ENCODE data around the gene SHISAL2B.
"Not testable (repeated sequence)": the region's sequence is repeated elsewhere in the genome, so short reads cannot be mapped to it uniquely, and the experiment has no call there.

The SHISAL2B gene

DNA sequence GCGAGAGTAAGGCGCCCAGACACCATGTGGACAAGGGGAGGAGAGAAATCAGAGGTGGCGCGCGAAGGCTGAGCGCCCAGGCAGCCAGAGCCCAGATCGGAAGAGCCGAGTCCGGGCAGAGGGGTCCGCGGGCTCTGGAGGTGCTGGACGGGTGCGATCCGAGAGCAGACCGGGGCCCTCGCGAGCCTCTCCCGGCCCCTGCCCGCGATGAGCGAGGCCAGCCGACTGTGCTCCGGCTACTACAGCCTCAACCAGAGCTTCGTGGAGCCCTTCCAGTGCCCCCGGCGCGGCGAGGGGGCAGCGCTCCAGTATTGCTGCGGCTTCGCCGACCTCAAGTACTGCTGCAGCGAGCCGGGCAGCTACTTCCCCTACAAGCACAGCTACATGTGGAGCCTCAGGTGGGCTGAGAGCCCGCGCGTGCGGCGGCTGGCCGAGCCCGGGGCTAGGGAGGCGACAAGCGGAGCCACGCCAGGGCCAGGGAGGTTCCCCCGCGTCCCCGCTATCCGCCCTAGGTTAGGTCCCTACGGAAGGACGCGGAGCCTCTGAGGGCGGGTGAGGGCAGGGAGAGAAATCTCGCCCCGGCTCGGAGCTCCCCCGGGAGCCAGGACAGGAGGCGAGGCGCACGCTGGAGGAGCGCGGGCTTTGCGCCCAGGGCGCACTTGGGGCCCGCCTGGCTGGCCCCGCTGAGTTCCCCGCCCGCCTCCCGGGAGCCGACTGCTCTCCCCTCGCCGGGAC, at the start of gene SHISAL2B:
Gene SHISAL2B, plus strand, starts transcription at position 87 of the 735 bp plus-strand sequence. Its CDS starts 121 bp downstream, at position 208.
- DNase-seq = no peak

DNA sequence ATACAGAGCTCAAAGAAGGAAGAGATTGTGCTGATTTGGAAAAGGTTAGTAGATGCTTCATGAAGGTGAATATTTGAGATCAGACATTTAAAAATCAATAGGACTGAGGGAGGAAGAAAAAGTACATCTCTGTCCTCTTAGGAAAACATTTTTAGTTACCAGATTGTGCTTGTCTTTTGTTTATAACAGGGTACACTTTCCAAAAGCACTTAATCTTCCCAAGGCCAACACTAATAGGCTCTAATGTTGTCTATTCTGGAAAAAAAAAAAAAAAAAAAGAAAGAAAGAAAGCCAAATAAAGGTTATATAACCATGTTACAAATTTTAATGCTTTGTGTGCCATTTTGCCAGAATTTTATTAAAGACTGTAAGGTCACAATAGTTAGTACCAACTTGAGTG, 45.5 kb upstream of the SHISAL2B start:
- no peak for DNase-seq

DNA sequence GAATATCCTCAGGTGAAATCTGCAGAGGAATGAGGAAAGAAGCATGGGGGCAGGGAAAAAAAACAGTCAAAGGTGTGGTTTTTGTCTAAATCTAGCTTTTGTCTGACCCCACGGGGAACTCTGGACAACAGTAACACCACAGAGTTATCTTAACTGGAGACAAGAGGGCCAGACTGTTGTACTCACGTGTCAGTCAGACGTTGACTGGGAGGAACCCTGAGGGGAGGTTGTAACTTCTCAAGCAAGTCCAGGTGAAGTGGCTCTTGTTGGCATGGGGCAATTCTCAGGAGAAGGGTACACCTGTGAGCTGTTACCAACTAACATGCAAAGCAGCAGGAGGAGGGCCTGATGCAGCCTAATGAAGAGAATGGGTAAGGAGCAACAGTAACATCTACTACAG, 44.1 kb upstream of the SHISAL2B start:
- no peak for DNase-seq

DNA sequence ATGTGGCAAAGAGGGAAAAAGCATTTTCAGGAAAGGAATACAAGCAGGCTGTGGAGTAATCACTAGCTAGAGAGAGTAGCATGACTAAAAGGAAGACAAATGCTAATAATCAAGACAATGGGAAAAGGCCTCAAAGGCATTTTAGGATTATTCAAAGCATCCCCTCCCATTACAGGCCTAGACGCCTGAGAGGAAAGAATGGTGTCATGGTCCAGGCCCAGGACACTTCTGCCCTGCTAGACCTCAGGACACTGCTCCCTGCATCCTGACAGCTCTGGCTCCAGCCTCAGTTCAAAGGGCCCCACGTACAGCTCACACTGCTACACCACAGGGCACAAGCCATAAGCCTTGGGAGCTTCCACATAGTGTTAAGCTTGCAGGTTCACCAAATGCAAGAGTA, 40.8 kb upstream of the SHISAL2B start:
- DNase-seq = no peak

DNA sequence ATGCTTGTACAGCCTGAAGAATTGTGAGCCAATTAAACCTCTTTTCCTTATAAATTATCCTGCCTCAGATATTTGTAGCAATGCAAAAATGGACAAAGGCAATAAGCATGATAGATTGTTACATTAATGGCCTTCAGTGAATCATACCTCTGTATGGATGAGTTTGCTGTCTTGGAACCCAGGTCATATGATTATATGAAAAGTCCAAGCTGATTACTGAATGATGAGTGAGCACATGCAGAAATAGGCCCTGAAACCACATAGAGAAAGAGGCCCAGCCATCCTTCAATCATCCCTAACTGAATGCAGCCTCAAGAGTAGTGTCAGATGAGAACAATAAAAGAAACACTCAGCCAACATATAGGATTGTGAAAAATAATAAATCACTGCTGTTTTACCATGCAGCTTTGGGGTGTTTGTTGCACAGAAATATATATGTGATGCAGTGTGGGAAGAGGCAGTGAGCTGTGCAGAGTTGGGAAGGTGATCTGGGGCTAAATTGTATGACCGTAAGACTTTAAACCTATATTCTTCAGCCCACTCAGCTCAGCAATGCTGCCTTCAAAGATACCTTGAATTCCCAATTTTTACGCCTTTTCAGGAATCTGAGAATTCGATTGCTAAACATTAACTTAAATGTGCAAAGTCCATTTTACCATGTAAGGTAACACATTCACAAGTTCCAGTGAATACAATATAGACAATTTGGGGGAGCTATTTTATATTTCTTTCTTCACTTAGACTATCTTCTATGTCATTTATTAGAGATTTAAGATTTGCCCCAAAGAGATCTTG, 36.3 kb upstream of the SHISAL2B start:
- no peak for DNase-seq

DNA sequence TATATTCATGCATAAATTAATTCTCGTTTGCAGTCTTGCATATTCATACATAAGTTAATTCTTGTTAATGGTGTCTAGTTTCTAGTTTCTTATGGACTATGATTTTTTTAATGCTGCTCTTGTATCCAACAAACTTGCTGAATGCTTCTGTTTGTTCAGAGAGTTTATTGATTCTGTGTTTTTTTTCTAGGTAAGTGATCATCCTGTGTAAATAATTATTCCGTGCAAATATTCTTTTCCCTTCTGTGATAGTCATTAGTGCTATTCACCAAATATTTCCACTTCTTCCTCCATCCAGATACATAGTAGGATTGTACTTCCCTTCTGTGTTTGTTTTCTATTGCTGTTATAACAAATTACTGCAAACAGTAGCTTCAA, 35.8 kb upstream of the SHISAL2B start:
- no peak for DNase-seq

DNA sequence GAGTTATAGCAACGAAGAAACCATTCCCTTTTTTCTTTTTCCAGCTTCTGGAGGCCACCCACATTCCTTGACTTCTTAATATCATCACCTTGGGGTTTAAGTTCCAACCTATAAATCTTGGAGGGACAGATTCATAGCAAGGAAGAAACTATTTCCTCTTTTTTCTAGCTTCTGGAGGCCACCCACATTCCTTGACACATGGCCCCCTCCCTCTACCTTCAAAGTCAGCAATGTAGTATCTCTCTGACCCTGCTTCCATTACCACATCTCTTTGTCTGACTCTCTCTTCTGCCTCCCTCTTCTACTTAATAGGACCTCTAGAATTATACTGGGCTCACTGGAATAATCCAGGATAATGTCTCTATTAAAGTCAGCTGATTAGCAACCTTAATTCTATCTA, 34.7 kb upstream of the SHISAL2B start:
- DNase-seq = no peak

DNA sequence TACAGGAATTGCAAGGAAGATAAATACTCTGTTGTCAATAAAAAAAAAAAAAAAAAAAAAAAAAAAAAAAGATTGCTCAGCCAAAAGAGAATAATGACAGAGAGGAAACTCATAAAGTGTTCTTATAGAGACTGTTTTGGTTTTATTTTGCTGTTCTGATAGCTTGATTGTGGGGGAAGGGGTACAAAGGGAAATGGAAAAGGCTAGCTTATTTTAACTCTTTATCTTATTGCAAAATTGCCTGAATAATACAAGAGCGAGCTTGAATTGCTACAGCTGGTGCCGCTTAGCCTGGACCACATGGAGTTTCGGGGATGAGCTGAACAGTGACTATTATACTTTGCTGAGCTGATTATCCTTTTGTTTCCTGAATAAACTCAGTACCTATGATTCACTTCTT, 31.0 kb upstream of the SHISAL2B start:
- DNase-seq = no peak

DNA sequence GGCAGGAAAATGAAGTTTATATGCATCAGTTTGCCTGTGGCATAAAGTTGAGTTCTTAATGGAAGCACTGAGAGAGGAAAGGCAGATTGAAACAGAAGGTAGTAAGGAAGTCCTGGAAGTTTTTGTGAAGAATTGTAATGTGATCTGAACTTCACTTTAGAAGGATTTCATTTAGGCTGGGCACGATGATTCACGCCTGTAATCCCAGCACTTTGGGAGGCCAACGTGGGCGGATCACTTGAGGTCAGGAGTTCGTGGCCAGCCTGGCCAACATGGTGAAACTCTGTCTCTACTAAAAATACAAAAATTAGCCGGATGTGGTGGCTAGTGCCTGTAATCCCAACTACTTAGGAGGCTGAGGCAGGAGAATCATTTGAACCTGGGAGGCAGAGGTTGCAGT, 27.1 kb upstream of the SHISAL2B start:
- DNase-seq = not testable (repeated sequence)

DNA sequence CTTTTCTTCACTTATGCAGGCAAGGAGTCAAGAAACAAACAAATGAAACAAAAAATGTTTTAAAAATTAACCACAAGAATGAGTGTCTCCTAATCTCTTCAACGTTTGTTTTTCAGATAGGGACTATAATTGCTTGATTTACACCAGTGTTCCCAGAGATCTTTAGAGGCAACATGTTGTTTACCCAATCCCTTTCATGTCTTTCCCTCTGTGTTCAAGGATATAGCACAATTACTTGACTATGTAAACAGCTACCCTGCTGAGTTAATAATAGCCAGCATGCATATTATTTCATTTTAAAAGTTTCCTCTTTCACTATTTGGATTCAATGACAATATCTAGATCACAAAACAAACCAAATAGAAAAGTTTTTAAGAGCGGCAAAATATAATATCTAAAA, 25.1 kb upstream of the SHISAL2B start:
- DNase-seq = no peak

DNA sequence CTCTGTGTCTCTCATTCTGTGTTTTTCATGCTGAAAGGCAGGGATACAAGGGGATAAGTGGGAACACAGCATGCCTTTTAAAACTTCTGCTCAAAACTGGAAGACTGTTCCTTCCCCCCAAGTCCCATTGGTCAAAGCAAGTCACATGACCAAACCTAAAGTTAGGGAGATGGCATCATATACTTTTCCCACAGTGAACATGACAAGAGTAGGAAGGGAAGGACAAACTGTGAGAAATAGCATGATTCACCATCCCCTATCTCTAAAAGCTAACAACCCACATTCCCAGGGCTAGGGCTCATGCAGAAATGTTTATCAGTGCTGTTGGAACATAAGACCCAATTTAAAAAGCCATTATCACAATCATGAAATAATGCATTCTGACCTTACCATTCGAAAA, 24.2 kb upstream of the SHISAL2B start:
- DNase-seq = no peak

DNA sequence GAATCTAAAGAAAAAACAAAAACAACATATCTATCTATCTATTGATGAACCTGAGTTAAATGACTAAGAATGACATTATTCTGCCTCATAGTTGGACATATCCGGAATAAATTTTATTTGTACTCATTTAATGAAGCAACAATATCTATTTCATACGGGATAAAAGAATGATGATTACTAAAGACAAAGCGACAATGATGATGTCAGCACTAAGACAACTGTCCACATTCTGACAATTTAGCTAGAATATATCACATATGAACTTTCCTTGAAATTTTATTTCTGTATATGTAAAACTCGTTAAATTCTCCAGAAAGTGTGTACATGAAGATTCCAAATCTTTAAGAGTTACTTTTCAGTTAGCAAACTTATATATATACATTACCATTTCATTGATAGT, 23.2 kb upstream of the SHISAL2B start:
- no peak for DNase-seq

DNA sequence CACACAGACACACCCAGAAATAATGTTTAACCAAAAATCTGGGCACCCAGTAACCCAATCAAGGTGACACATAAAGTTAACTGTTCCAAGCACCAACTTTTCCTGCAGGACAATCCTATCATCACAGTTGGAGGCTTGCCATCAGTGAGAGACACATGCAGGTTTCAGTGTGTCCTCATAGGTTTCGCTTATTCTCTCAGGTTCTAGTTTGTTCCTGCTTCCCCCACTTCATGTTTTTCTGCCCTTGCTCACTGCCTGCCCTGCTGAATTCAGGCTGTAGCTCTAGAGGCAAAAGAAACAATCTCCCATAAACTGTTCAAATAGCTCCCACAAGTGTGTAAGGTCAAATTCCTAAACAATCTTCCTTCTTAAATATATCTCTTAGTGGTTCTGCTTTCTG, 20.0 kb upstream of the SHISAL2B start:
- DNase-seq = no peak

DNA sequence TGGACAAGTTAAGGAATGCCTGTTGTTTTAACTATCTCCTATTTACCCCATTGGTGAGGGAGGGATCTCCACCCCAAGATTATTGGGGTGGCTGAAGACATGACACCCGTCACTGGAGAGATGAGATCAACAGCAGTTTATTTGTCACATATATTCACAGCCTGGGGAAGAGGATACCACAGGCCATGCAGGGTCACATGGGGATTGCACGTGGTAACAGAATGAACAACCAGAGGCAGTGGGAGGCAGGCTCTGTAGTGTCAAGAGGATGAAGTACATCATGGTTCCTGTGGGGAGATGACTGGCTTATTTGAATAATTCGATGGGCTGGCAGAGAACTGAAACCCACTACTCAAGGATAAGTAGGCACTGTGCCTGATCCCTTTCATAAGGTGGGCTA, 18.6 kb upstream of the SHISAL2B start:
- DNase-seq = no peak

DNA sequence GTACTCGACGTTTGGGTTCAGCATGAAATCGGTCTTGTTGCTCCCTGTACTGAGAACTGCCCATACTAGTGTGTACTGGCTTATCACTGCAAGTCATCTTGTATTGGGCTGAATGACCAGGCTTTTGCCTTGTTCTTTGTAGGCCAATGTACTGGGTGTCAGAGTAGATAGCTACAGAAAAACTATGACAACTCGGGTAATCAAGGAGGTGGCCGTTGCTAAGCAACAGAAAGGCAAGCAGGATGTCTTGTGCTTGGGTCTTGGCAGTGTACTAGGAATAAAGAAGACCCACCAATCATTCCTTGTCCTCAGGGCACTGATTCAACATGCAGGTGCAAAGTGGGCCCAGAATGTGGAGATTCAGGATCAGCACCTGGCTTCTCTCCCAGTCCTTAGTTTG, 11.9 kb upstream of the SHISAL2B start:
- DNase-seq = no peak

DNA sequence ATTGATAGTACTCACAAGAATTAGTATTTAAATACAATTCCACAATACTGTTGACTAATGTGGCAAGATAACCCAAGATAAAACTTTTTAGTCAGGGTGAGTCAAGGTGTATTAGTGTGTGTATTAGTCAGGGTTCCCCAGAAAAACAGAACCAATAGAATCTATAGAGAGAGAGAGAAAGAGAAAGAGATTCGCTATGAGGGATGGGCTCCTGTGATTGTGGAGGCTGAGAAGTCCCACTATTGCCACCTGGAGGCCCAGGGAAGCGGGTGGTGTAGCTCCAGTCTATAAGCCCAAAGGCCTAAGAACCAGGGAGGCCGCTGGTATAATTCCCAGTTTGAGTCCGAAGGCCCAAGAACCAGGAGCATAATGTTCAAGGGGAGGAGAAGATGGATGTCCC, 10.0 kb upstream of the SHISAL2B start:
- no peak for DNase-seq

DNA sequence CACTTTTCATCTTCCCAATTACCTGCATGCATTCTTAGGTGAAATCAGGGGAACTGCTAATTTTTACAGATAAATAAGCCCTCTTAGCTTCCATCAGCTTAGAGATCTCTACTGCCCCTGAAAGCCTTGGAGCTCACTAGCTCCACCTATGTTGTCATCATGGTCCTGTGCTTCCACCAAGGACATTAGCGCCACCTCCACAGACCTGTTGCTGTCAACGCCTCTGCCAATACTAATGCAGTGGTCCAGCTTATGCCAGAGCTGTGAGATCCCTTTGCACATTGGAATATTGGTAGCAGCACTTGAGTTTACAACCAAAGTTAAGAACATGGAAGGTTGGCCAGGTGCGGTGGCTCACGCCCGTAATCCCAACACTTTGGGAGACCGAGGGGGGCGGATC, 7.7 kb upstream of the SHISAL2B start:
- DNase-seq = no peak

DNA sequence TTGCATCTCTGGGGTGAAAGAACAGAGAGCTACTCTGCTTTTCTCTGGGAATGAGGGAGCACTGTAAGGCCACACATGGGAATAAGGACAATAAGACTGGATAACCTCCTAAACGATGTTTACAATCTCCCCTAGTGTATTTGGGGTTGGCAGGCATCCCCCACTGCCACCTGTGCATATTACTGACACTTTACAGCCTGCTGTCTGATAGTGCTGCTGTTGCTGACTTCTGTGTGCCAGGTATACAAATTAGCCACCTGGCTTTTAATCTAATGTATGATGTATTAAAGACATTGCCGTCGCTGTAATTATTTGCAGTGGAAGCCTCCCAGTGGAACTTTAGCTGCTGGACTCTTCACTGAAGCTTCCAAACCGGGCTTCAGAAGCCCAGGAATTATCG, 4.4 kb upstream of the SHISAL2B start:
- no peak for DNase-seq

DNA sequence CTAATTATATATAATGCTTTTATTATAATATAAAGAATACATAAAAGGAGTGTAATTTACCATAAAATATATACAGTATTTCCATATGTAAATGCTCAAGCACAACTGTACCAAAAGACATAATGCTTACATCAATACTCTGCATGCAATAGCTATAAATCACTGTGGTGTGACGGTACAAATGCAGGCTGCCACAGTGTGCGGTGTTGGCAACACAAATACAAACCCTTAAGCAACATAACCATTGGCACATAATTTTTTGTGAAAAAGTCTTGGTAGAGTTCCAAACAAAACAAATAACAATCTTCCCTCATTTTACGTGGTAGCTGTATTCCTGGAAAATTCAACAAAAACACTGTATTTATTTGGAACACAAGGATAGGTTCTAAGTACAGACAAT, 1.9 kb upstream of the SHISAL2B start:
- DNase-seq = no peak

DNA sequence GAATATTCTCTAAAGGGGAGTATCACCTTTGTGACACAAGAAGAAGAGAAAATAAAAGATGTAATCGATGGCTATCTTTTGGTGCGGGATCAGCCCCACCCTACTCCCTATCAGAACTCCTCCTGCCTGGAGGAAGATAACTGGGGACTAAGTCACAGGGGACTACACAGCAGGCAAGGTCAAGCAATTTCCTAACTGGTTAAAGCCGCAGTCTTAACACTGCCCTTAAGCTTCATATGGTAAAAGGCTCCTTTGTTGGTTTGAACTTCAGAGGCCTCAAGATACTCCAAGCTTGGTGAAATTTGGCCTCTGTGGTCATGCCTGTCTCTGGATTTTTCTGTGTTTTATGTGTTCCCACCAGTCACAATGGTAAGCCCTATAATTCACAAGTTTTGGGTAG, 1.3 kb upstream of the SHISAL2B start:
- DNase-seq = no peak

DNA sequence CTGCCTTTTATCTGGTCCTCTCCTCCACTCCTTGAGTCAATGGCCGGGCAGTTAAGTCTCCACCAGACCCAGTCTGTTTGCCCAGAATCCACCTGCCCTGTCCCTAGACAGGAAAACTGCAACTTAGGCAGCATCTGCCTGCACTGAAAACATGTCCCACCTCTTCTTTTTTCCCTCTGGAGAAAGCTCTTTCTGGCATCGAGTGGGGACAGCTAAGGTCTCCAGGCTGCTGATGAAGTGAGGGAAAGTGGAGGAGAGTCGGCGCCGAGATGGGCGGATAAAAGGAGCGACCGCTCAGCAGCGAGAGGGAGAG, 243 bp upstream of the SHISAL2B start:
- DNase-seq = no peak

DNA sequence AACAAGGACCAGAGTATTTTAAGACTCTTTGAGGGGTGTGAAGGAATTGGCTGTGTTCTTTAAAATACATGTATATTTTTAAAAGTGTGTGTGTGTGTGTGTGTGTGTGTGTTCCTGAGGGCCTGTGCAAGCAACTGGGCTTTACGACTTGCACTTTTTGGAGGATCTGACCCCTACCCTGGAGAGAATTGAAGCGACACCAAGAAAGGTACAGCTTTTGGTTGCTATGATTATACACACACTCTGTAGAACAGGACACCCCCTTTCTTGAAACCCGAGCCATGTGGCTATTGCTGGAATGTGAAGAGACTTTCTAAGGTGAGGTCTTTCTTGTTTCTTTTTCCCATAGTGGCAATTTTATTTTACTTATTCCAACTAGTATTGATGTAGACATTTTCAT, 988 bp downstream of the SHISAL2B start:
- DNase-seq = no peak

DNA sequence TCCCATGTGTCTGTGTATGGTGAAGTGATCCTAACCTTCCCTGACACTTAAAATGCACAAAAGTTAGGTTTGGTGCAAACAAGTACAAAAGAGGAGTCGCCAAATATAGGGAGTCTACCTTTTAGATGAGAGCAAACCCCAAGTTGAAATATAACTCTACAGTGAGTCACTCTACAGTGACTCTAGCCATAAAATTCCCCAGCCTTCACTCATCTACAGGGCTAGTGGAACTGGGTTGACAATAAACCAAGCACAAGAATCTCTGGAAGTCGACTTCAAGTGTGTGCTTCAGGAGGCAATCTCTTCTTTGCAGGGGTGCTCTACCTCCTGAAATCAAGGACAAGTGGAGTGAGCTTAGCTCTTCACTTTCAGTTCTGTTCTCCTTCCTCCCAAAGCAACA, 3.3 kb downstream of the SHISAL2B start:
- DNase-seq = no peak

DNA sequence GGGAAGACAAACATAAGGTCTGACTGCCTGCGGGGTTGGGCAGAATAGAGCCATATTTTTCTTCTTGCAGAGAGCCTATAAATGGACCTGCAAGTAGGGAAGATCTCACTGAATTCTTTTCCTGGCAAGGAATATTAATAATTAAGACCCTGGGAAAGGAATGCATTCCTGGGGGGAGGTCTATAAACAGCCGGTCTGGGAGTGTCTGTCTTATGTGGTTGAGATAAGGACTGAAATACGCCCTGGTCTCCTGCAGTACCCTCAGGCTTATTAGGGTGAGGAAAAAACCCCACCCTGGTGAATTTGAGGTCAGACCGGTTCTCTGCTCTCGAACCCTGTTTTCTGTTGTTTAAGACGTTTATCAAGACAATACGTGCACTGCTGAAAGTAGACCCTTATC, 6.1 kb downstream of the SHISAL2B start:
- DNase-seq = not testable (repeated sequence)

DNA sequence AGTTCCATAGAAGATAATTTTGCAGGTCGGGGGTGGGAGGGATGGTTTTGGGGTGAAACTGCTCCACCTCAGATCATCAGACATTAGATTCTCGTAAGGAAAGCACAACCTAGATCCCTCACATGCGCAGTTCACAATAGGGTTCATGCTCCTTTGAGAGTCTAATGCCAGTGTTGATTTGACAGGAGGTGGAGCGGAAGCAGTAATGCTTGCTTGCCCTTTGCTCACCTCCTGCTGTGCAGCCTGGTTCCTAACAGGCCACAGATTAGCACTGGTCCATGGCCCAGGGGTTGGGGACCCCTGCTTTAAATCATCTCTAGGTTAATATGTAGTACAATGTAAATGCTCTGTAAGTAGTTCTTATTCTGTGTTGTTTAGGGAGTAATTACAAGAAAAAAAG, 10.5 kb downstream of the SHISAL2B start:
- DNase-seq = no peak

All from stimulated activated CD4-positive, alpha-beta T cell treated with anti-CD3 and anti-CD28 coated beads, Interleukin-4, amount 100 ng/mL, for 24 hours (primary cell).